ENCODE results near the gene ATG10.

Gene ATG10

DNA sequence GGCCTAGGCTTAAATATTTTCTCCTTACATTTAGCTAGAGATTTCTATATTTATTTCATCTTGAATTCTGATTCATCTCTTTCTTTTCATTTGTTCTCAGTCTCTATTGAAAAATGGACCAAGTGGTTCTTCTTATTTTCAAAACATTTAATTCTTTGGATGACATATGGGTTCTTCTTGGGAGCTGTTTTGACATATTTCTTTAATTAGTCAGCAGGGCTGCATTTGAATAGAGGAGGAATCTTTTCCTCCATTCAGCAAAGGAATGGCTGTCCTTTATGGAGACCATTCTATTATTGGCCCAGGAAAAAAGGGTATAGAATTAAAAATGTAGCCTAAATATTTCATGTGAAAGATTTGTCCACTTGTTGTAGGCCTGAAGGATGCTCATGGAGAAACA, 196.5 kb downstream of the ATG10 start:
- no peak for DNase-seq

DNA sequence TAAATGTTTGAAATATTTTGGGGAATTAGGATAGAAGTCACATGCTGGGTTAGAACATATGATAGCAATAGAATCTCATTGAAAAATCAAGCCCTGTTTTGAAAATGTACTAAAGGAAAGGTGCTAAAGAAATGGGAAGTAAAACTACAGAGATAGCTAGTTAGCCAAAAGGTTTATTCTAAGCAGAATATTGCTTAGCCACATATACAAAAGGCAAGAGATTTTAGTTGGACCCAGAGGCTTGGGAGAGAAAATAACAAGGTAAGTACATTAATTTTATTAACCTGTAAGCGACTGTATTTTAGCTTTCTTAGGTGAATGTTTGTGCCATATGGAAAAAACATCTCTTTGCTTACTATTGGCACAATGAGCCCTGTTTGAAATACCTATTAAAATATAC, 198.1 kb downstream of the ATG10 start:
- no peak for DNase-seq

- DNase-seq, result peak; percentile 63
These were observed 202.5 kb downstream of the ATG10 start for GRCh38 chr5:82174128-82174918.

- no peak for DNase-seq
These were observed 203.0 kb downstream of the ATG10 start for GRCh38 chr5:82174919-82175219.

DNA sequence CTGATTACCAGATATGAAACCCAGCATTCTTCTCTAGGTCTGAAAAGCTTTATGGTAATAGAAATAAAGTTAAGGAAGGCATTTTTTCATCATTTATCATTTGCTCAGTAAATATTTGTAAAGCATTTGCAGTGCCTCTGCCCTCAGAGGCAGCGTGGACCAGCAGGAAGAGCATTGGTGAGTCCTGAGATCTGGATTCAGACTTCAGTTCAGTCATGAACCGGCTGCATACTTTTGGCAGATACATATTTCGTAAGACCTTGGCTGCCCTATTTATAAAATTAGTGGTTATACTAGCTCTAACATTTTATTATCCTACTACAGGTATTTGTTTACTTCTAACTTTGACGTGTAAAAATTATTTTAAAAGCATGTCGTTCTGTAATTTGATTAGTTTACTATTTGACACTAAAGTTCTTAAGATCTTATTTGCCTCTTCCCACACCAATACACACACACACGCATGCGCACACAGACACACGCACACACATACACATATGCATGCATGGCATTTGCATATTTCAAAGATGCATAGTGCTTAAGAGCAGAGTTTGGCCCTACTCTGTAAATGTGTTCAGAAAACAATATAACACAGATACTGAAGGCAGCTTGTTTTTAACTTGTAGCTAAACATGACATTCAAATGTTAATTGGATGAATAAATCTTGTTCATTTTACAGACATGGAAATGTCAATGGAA, 204.4 kb downstream of the ATG10 start:
- DNase-seq, result no peak

- no peak for DNase-seq
These were observed 206.6 kb downstream of the ATG10 start for GRCh38 chr5:82178378-82178777.

DNA sequence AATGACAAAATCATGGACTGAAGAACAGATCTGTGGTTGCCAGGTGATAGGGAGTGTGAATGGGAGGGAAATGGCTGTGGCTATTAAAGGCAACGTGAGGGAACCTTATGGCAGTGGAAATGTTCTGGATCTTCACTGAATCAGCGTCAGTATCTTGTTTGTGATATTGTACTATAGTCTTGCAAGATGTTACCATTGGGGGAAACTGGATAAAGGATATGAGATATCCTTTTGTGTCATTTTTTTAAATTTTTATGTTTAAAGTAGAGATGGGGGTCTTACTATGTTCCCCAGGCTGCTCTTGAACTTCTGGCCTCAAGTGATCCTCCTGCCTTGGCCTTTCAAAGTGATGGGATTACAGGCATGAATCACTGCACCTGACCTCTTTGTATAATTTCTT, 210.8 kb downstream of the ATG10 start:
- DNase-seq, result no peak

DNA sequence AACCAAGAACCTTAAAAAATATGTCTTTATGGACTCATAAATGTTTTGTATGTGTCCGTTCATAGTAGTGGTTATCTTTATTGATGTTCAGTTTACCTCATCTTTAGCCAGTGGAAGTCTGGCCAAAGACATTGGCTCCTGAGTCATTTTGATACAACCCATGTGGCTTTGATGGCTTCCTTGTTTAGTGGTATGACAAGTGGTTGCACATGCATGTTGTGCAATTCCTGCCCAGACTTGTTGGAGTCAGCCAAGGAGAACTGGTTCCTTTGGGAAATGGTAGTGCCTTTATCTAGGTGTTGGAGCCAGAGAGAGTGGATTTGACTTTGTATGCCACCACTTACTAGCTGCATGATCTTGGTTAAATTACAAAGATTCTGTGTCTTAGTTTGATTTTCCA, 212.0 kb downstream of the ATG10 start:
- no peak for DNase-seq

DNA sequence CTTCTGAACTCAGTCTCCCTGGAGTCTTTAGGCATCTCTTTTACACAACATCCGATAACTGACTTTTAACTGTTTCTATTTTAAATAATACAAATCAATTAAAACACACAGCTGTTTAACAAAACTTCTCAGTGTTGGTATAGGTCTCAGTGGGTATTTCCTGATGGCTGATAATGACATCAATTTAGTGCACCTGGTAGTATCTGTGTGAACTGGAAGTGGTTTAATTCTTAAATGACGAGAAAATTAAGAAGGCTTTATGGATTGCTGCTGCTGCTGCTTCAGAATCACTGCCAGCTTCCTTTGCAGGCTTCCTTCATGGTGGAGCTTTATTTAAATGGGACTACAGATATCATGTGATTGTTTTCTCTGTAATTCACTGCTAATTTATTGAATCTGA, 214.0 kb downstream of the ATG10 start:
- no peak for DNase-seq

GRCh38 chr5:82197550-82197949, 225.7 kb downstream of the ATG10 start:
- DNase-seq, result no peak

DNA sequence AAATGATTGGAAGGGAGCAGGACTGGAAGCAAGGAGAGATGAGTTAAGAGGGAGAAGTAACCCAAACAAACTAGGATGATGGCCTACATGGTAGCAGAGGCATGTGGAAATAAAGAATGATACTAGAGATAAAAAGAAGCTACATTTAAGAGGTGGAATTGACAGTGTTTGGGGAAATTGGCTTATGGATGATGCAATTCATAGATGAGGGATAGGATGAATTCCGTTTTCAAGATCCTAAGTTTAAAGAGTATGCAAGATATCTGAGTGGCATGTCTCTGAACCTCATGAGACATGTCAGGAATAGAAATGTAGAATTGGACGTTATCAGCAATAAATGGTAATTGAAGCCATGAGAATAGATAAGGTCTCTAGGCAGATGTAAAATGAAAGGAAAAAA, 232.7 kb downstream of the ATG10 start:
- no peak for DNase-seq

DNA sequence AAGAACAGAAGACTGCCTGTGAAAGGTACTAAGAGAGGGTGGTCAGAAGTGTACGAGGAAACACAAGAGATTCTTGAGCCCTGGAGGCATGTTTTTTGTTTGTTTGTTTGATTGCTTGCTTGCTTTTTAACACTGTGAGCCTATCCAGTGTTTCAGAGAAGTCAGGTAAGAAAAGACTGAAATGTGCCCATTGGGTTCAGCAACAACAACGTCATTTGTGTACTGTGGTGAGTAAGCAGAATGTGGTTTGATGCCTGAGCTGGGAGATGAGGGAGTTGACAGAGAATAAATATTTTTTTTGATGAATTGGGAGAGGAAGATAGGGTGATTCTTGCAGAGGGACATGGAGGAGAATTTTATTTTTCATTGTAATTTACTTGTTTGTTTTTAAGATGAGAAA, 233.2 kb downstream of the ATG10 start:
- DNase-seq, result no peak

GRCh38 chr5:82208371-82208770, 236.5 kb downstream of the ATG10 start:
- DNase-seq, result no peak

- DNase-seq, result no peak
These were observed 240.2 kb downstream of the ATG10 start for GRCh38 chr5:82211855-82212572.

DNA sequence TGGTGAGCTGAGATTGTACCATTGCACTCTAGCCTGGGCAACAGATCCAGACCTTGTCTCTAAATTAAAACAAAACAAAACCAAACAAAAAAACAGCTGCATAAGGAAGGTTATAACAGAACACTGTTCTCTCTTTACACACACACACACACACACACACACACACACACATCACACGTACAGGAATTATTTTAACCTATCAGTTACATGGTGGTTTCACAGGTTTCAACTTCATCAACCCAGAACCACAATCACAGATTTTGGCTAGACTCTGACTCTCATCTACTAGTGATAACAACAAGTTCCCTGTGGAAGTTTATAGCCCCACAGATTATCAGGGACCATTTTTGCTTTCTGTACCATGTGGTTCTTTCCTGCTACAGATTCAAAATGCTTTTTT, 246.1 kb downstream of the ATG10 start:
- no peak for DNase-seq

- no peak for DNase-seq
These were observed 246.7 kb downstream of the ATG10 start for GRCh38 chr5:82218374-82219156.

DNA sequence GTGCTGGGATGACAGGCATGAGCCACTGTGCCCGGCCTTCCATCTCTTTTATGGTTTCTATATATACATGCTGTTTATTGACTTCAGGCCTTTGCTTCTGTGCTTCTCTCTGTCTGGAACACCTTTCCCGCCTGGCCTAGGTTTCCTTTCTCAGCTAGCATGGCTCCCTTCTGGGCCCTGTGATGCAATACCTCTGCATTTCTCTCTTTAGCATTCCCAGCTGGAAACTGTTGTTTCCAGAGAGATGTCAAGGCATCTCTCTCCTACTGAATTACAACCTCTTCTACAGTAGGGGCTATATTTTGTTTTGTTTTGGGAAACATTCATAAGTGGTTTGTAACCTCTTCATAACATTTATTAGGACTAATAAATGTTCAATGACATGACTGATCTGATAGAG, 249.2 kb downstream of the ATG10 start:
- DNase-seq, result no peak

- DNase-seq, result no peak
These were observed 251.1 kb downstream of the ATG10 start for GRCh38 chr5:82222597-82223574.

DNA sequence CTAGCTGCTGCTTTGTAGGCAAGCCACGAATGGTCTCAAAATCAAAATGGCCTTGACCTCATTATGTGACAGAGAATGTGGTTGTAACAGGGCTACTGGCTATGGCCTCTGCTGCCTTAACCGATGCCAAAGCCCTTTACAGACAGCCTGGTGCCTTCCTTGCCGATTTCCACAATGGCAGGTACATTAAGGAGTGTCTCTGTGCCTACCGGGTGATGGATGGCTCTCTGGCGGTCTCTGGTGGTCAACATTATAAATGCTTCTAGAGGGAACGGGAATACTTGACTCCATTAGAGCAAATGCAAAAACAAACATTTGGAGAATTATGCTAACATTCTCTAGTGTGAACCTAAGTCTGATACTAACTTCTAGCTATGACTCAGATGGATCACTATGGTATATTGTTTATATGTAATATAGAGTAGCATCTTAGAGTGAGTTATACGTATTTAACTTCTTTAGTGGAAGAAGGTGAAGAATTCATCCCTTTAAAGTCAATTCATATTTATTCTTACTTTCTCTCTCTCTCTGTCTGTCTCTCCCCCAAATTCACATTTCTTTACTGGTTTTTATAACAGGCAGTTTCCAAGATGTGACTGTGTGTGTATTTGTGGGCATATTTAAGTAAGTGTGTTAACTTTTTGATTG, 253.8 kb downstream of the ATG10 start:
- peak; percentile 52 for DNase-seq

DNA sequence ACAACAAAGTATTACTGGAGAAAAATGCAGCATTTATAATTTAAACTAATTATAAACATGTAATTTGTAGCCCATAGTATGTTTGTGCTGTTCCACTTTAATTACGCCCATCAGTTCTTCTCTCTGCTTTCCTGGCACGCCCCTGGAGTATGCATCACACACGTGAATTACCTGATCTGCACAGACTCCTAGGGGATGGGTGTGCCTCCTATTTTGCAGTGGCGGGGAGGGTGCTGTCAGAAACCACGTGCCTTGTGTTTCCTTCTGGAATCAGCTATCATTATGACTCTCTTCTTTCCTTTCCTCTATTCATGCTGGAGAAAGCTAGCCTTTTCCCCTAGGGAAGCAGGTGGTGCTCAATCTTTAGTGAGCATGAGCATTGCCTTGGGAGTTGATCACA, 263.1 kb downstream of the ATG10 start:
- no peak for DNase-seq

- no peak for DNase-seq
These were observed 272.3 kb downstream of the ATG10 start for GRCh38 chr5:82244151-82244550.
